ENCODE measurements around the gene DNAJC11.
"Not testable (repeated sequence)": the region's sequence is repeated elsewhere in the genome, so short reads cannot be mapped to it uniquely, and the experiment has no call there.

Gene DNAJC11

GRCh38 chr1:6700853-6701436 lies 671 bp downstream of the DNAJC11 start:
- peak overlapping the region; percentile 98 for H3K4me3 ChIP-seq (ENCODE audit: low read depth, low read length)
- DNase-seq (ENCODE audit: low read depth, low spot score), result no peak
- TF ChIP-seq, protein P1, sequence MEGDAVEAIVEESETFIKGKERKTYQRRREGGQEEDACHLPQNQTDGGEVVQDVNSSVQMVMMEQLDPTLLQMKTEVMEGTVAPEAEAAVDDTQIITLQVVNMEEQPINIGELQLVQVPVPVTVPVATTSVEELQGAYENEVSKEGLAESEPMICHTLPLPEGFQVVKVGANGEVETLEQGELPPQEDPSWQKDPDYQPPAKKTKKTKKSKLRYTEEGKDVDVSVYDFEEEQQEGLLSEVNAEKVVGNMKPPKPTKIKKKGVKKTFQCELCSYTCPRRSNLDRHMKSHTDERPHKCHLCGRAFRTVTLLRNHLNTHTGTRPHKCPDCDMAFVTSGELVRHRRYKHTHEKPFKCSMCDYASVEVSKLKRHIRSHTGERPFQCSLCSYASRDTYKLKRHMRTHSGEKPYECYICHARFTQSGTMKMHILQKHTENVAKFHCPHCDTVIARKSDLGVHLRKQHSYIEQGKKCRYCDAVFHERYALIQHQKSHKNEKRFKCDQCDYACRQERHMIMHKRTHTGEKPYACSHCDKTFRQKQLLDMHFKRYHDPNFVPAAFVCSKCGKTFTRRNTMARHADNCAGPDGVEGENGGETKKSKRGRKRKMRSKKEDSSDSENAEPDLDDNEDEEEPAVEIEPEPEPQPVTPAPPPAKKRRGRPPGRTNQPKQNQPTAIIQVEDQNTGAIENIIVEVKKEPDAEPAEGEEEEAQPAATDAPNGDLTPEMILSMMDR (IDR thresholded peaks at IDR 0.05; ENCODE audit: low read depth, low read length), result no peak
- in situ Hi-C loops (cut with HindIII; ENCODE audit: low sequenced_read_pairs), result no loop called here

- DNase-seq (ENCODE audit: low read depth, low spot score); in situ Hi-C loops (cut with HindIII; ENCODE audit: low sequenced_read_pairs); H3K4me3 ChIP-seq (ENCODE audit: low read depth, low read length): not testable (repeated sequence)
Observed at GRCh38 chr1:6699915-6700314, 1.7 kb downstream of the DNAJC11 start.

- DNase-seq (ENCODE audit: low read depth, low spot score), result no peak
- TF ChIP-seq, protein P1 (IDR thresholded peaks at IDR 0.05; ENCODE audit: low read depth, low read length), result no peak
Observed at GRCh38 chr1:6695868-6696267, 5.7 kb downstream of the DNAJC11 start.

GRCh38 chr1:6694121-6694713 lies 7.4 kb downstream of the DNAJC11 start:
- in situ Hi-C loops (cut with HindIII; ENCODE audit: low sequenced_read_pairs), result no loop called here
- TF ChIP-seq, protein P1 (IDR thresholded peaks at IDR 0.05; ENCODE audit: low read depth, low read length), result no peak
- no peak overlapping the region for H3K4me3 ChIP-seq (ENCODE audit: low read depth, low read length)
- no peak for DNase-seq (ENCODE audit: low read depth, low spot score)

More at GRCh38 chr1:6695868-6696267, 5.7 kb downstream of the DNAJC11 start:
- in situ Hi-C loops (cut with HindIII; ENCODE audit: low sequenced_read_pairs), result no loop called here
- H3K4me3 ChIP-seq (ENCODE audit: low read depth, low read length), result no peak overlapping the region

DNA sequence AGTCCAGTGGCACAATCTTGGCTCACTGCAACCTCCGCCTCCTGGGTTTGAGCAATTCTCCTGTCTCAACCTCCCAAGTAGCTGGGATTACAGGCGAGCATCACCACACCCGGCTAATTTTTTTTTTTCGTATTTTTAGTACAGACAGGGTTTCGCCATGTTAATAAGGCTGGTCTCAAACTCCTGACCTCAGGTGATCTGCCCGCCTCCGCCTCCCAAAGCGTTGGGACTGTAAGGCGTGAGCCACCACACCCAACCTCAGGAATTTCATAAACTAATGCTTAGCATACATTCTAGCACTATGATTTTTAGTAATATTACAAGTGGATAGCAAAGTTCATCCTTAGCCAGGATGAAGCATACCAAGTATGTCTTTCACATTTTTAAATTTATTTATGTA lies 8.7 kb downstream of the DNAJC11 start:
- TF ChIP-seq, protein P1 (IDR thresholded peaks at IDR 0.05; ENCODE audit: low read depth, low read length), result no peak
- in situ Hi-C loops (cut with HindIII; ENCODE audit: low sequenced_read_pairs), result no loop called here
- no peak for DNase-seq (ENCODE audit: low read depth, low spot score)
- no peak overlapping the region for H3K4me3 ChIP-seq (ENCODE audit: low read depth, low read length)

GRCh38 chr1:6691507-6691906 lies 10.1 kb downstream of the DNAJC11 start:
- in situ Hi-C loops (cut with HindIII; ENCODE audit: low sequenced_read_pairs), result no loop called here
- H3K4me3 ChIP-seq (ENCODE audit: low read depth, low read length), result no peak overlapping the region
- no peak for DNase-seq (ENCODE audit: low read depth, low spot score)
- TF ChIP-seq, protein P1 (IDR thresholded peaks at IDR 0.05; ENCODE audit: low read depth, low read length), result no peak

GRCh38 chr1:6690186-6690585 lies 11.4 kb downstream of the DNAJC11 start:
- in situ Hi-C loops (cut with HindIII; ENCODE audit: low sequenced_read_pairs), result no loop called here
- TF ChIP-seq, protein P1 (IDR thresholded peaks at IDR 0.05; ENCODE audit: low read depth, low read length), result no peak
- no peak for DNase-seq (ENCODE audit: low read depth, low spot score)

More at GRCh38 chr1:6690186-6690585, 11.4 kb downstream of the DNAJC11 start:
- H3K4me3 ChIP-seq (ENCODE audit: low read depth, low read length), result no peak overlapping the region
